ENCODE measurements around the gene CLEC16A.

CLEC16A gene

GRCh38 chr16:11056090-11056992 lies 112.0 kb downstream of the CLEC16A start:
- no peak for TF ChIP-seq CTCF (IDR thresholded peaks at IDR 0.05; ENCODE audit: insufficient read depth, low read length, poor library complexity, severe bottlenecking)
- Histone ChIP-seq H3K36me3 (ENCODE audit: control insufficient read depth, insufficient read depth, low read length) (peaks cover 11% of the 10 kb centered on the region), H3K27me3 (replicated peaks; ENCODE audit: control insufficient read depth, insufficient read depth, low read length) (no peaks in the 10 kb centered on the region), H3K4me3 (replicated peaks; ENCODE audit: low read depth, low read length) (no peak overlapping the region)
- DNase-seq (ENCODE audit: extremely low read depth, insufficient read length) = no peak

GRCh38 chr16:11056993-11057649 lies 112.8 kb downstream of the CLEC16A start:
- peaks cover 15% of the 10 kb centered on the region for H3K36me3 ChIP-seq (ENCODE audit: control insufficient read depth, insufficient read depth, low read length)
- no peak for DNase-seq (ENCODE audit: extremely low read depth, insufficient read length)
- no peak overlapping the region for H3K4me3 ChIP-seq (replicated peaks; ENCODE audit: low read depth, low read length)
- H3K27me3 ChIP-seq (replicated peaks; ENCODE audit: control insufficient read depth, insufficient read depth, low read length) = no peaks in the 10 kb centered on the region
- TF ChIP-seq CTCF (IDR thresholded peaks at IDR 0.05; ENCODE audit: insufficient read depth, low read length, poor library complexity, severe bottlenecking) = no peak

GRCh38 chr16:11057711-11058345 lies 113.5 kb downstream of the CLEC16A start:
- DNase-seq (ENCODE audit: extremely low read depth, insufficient read length) = no peak
- no peak for TF ChIP-seq CTCF (IDR thresholded peaks at IDR 0.05; ENCODE audit: insufficient read depth, low read length, poor library complexity, severe bottlenecking)
- Histone ChIP-seq H3K4me3 (replicated peaks; ENCODE audit: low read depth, low read length) (no peak overlapping the region), H3K36me3 (ENCODE audit: control insufficient read depth, insufficient read depth, low read length) (peaks cover 15% of the 10 kb centered on the region), H3K27me3 (replicated peaks; ENCODE audit: control insufficient read depth, insufficient read depth, low read length) (no peaks in the 10 kb centered on the region)

GRCh38 chr16:11058832-11059231 lies 114.5 kb downstream of the CLEC16A start:
- Histone ChIP-seq H3K36me3 (ENCODE audit: control insufficient read depth, insufficient read depth, low read length) (peaks cover 16% of the 10 kb centered on the region), H3K4me3 (replicated peaks; ENCODE audit: low read depth, low read length) (no peak overlapping the region), H3K27me3 (replicated peaks; ENCODE audit: control insufficient read depth, insufficient read depth, low read length) (no peaks in the 10 kb centered on the region)
- TF ChIP-seq CTCF (IDR thresholded peaks at IDR 0.05; ENCODE audit: insufficient read depth, low read length, poor library complexity, severe bottlenecking) = no peak
- DNase-seq (ENCODE audit: extremely low read depth, insufficient read length) = no peak

GRCh38 chr16:11059588-11059987 lies 115.2 kb downstream of the CLEC16A start:
- DNase-seq (ENCODE audit: extremely low read depth, insufficient read length) = no peak
- Histone ChIP-seq H3K36me3 (ENCODE audit: control insufficient read depth, insufficient read depth, low read length) (peaks cover 15% of the 10 kb centered on the region), H3K27me3 (replicated peaks; ENCODE audit: control insufficient read depth, insufficient read depth, low read length) (no peaks in the 10 kb centered on the region), H3K4me3 (replicated peaks; ENCODE audit: low read depth, low read length) (no peak overlapping the region)
- TF ChIP-seq CTCF (IDR thresholded peaks at IDR 0.05; ENCODE audit: insufficient read depth, low read length, poor library complexity, severe bottlenecking) = no peak

Data from GM06990 (cell line).